Panc1 (cell line): ENCODE results near the gene HIF1A.

Source experiments
- POLR2AphosphoS5 ChIP-seq: IDR thresholded peaks from 2 replicates; pipeline ENCODE4 v1.6.1; 2012; ENCODE audit warnings: mild to moderate bottlenecking, low read depth, low read length, moderate library complexity
- TCF7L2 ChIP-seq: IDR thresholded peaks from 2 replicates; pipeline ENCODE4 v1.6.1; 2011; ENCODE audit warnings: mild to moderate bottlenecking, low read depth, low read length, inconsistent platforms
- TF ChIP-seq, protein P1 (sequence below): fragments of 450-650 bp; IDR thresholded peaks from 2 replicates; pipeline ENCODE4 v1.5.1; 2017; ENCODE audit warnings: mild to moderate bottlenecking

DNA sequence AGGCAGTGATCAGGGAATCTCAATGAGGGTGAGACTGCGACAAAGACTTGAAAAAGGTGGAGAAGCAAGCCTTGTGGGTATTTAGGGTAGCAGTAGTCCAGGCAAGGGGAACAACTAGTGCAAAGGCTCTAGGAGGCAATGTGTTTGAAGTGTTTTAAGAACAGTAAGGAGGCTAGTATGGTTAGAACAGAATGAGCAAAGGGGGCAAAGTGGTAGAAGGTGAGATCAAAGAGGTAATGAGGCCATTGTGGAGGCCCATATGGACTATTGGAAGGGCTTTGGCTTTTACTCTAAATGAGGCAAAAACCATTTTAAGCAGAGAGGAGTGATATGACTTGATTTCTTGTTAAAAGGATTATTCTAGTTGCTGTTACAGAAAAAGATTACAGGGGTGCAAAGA lies 16.8 kb downstream of the HIF1A start:
- TF ChIP-seq POLR2AphosphoS5 (no peak), TCF7L2 (no peak)
- TF ChIP-seq, protein P1, sequence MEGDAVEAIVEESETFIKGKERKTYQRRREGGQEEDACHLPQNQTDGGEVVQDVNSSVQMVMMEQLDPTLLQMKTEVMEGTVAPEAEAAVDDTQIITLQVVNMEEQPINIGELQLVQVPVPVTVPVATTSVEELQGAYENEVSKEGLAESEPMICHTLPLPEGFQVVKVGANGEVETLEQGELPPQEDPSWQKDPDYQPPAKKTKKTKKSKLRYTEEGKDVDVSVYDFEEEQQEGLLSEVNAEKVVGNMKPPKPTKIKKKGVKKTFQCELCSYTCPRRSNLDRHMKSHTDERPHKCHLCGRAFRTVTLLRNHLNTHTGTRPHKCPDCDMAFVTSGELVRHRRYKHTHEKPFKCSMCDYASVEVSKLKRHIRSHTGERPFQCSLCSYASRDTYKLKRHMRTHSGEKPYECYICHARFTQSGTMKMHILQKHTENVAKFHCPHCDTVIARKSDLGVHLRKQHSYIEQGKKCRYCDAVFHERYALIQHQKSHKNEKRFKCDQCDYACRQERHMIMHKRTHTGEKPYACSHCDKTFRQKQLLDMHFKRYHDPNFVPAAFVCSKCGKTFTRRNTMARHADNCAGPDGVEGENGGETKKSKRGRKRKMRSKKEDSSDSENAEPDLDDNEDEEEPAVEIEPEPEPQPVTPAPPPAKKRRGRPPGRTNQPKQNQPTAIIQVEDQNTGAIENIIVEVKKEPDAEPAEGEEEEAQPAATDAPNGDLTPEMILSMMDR: no peak
